ENCODE results near the gene CHIA. TPM values are rescaled to one million over a fixed set of nuclear protein-coding genes. Genes with fewer than 3 reads are reported as not detected.
A peak's percentile ranks its signal among the peaks of the same experiment; 100 is the strongest.

The CHIA gene
- total and polyA plus RNA-seq, 9 of the 15 experiments (the other 6 are each of a cell fraction or from before 2014, with no cell fraction given), result not detected

DNA sequence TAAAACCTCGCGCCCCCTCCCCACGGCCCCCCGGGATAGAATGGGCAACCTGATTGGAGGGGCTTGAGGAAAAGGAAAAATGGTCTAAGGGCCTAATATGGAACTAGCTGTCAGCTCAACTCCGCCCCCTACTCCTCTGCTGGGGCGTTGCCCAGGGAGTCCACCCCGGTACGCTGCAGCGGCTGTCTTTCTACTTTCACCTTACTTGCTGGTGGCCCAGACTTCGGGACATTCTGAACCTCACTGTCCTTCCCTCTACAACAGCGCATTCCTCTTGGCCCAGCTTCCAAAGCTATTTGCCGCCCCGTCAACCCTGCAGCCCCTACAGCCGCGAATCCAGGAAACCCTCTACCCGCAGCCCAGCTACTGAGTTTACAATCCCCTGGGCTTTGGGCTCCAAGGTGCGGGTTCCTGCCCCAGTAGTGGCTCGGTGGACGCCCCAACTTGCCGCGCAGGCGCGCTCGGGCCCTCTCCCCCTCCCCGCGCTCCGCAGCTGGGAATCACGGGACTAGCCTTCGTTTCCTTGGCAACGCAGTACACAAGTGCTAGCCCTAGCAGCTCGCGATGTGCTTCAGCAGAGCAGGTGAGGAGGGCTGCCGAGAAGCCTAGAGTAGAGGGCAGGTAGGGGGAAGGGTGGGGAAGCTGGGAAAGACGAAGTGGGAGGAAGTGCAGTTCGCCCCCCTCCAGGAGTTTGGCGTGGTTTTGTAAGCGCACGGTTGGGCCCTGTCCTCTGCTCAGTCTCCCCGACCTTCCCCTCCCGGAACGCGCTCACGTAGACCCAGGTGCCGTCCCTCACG lies 55.6 kb downstream of the CHIA start (continued):
- TF ChIP-seq RCOR1 (IDR thresholded peaks at IDR 0.05; ENCODE audit: borderline replicate concordance in 1 of 2, low read depth in 2 of 2, low read length in 2 of 2), result no peak
- no peak for TF ChIP-seq ZBED1 (IDR thresholded peaks at IDR 0.05)
- peak; percentile 91 to 93 for TF ChIP-seq NRF1 (conservative IDR thresholded peaks at IDR 0.05 in 1 of 2, IDR thresholded peaks at IDR 0.05 in 1 of 2)
- TF ChIP-seq ZNF57 (CRISPR knock-in tag; IDR thresholded peaks at IDR 0.05), result no peak
- TF ChIP-seq EZH2 (IDR thresholded peaks at IDR 0.05; ENCODE audit: borderline replicate concordance, low read depth, low read length), result no peak
- TF ChIP-seq KHSRP (IDR thresholded peaks at IDR 0.05), result no peak
- TF ChIP-seq ZNF134 (CRISPR knock-in tag; conservative IDR thresholded peaks at IDR 0.05), result no peak
- no peak for TF ChIP-seq ZNF133 (CRISPR knock-in tag; IDR thresholded peaks at IDR 0.05)
- TF ChIP-seq POLR3G (IDR thresholded peaks at IDR 0.05; ENCODE audit: extremely low read depth, insufficient read length, insufficient replicate concordance), result no peak
- TF ChIP-seq BHLHE40 (IDR thresholded peaks at IDR 0.05; ENCODE audit: low read length), result peak; percentile 97
- no peak for TF ChIP-seq ZNF699 (CRISPR knock-in tag; IDR thresholded peaks at IDR 0.05; ENCODE audit: insufficient replicate concordance)
- TF ChIP-seq DACH1 (IDR thresholded peaks at IDR 0.05; ENCODE audit: partially characterized antibody), result peak; percentile 41
- TF ChIP-seq, protein P1, sequence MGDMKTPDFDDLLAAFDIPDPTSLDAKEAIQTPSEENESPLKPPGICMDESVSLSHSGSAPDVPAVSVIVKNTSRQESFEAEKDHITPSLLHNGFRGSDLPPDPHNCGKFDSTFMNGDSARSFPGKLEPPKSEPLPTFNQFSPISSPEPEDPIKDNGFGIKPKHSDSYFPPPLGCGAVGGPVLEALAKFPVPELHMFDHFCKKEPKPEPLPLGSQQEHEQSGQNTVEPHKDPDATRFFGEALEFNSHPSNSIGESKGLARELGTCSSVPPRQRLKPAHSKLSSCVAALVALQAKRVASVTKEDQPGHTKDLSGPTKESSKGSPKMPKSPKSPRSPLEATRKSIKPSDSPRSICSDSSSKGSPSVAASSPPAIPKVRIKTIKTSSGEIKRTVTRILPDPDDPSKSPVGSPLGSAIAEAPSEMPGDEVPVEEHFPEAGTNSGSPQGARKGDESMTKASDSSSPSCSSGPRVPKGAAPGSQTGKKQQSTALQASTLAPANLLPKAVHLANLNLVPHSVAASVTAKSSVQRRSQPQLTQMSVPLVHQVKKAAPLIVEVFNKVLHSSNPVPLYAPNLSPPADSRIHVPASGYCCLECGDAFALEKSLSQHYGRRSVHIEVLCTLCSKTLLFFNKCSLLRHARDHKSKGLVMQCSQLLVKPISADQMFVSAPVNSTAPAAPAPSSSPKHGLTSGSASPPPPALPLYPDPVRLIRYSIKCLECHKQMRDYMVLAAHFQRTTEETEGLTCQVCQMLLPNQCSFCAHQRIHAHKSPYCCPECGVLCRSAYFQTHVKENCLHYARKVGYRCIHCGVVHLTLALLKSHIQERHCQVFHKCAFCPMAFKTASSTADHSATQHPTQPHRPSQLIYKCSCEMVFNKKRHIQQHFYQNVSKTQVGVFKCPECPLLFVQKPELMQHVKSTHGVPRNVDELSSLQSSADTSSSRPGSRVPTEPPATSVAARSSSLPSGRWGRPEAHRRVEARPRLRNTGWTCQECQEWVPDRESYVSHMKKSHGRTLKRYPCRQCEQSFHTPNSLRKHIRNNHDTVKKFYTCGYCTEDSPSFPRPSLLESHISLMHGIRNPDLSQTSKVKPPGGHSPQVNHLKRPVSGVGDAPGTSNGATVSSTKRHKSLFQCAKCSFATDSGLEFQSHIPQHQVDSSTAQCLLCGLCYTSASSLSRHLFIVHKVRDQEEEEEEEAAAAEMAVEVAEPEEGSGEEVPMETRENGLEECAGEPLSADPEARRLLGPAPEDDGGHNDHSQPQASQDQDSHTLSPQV (IDR thresholded peaks at IDR 0.05), result no peak
- TF ChIP-seq TFE3 (CRISPR knock-in tag; IDR thresholded peaks at IDR 0.05), result peak; percentile 41
- no peak for TF ChIP-seq ASH1L (IDR thresholded peaks at IDR 0.05; ENCODE audit: borderline replicate concordance, low read depth, partially characterized antibody)
- no peak for TF ChIP-seq NELFE (IDR thresholded peaks at IDR 0.05; ENCODE audit: insufficient read depth, insufficient read length)
- TF ChIP-seq ZNF253 (CRISPR knock-in tag; conservative IDR thresholded peaks at IDR 0.05), result no peak
- TF ChIP-seq, protein P2, sequence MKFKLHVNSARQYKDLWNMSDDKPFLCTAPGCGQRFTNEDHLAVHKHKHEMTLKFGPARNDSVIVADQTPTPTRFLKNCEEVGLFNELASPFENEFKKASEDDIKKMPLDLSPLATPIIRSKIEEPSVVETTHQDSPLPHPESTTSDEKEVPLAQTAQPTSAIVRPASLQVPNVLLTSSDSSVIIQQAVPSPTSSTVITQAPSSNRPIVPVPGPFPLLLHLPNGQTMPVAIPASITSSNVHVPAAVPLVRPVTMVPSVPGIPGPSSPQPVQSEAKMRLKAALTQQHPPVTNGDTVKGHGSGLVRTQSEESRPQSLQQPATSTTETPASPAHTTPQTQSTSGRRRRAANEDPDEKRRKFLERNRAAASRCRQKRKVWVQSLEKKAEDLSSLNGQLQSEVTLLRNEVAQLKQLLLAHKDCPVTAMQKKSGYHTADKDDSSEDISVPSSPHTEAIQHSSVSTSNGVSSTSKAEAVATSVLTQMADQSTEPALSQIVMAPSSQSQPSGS (CRISPR knock-in tag; IDR thresholded peaks at IDR 0.05), result no peak
- 0 out of 2 replicates have a peak, but pooled peaks have one; percentile 58 for TF ChIP-seq RFX7 (CRISPR knock-in tag; IDR thresholded peaks at IDR 0.05)
- TF ChIP-seq ZNF584 (CRISPR knock-in tag; IDR thresholded peaks at IDR 0.05; ENCODE audit: low read depth), result no peak
- no peak for TF ChIP-seq IRF2 (CRISPR knock-in tag; IDR thresholded peaks at IDR 0.05)
